HCT116 (cell line): Measurements from ENCODE around the gene TMEM60. TPM values are rescaled to one million over a fixed set of nuclear protein-coding genes. Genes with fewer than 3 reads are reported as not detected.

Experiments
- ATAC-seq: fragments of 200-7000 bp; cut with Tn5 transposase; 2 replicates; pipeline ENCODE4 v1.9.1; 2020; ENCODE audit warnings: mild to moderate bottlenecking, moderate library complexity
- BruUV-seq: library from RNA; stranded (reverse); fragments of 400-500 nt; replicated peaks from 2 replicates; lab custom pipeline; 2021; lab: Mats Ljungman, UMichigan
- CTCF ChIA-PET: fragments of 300-600 bp; sonication (Branson Sonifier 250); formaldehyde crosslinking; loops from one replicate; lab custom pipeline; 2021; ENCODE audit warnings: antibody characterized with exemption; lab: Charles Lee
- POLR2A ChIA-PET: fragments of 300-600, 350-600 bp; sonication (Branson Sonifier 250); formaldehyde crosslinking; loops from one replicate; lab custom pipeline; 2021; ENCODE audit warnings: antibody characterized with exemption; lab: Charles Lee
- RAD21 ChIA-PET, 2 experiments: fragments of 300-600 bp; sonication (Branson Sonifier 250); formaldehyde crosslinking; loops; one replicate each; lab custom pipeline; 2023; ENCODE audit warnings: low total read pairs in 2 of 2; ENCODE audit not compliant: uncharacterized antibody in 2 of 2, unreplicated experiment in 2 of 2, low non-redundant PET in 1 of 2; lab: Charles Lee
- DNase-seq: peaks from one replicate; pipeline ENCODE4 v3.0.0-alpha.2; 2010; ENCODE audit warnings: low read depth, low spot score
- H2AFZ ChIP-seq: fragments of 200-600 bp; shearing (Covaris generic), sonication (generic); 2 replicates; pipeline ENCODE4 v1.6.1; 2017; ENCODE audit warnings: low read depth, mixed run types, mixed read lengths, antibody characterized with exemption, low read length; ENCODE audit not compliant: poor library complexity, severe bottlenecking
- H3K27ac ChIP-seq: 2 replicates; pipeline ENCODE4 v1.5.1; 2012; ENCODE audit warnings: low read depth, low read length
- H3K27me3 ChIP-seq: fragments of 200-600 bp; sonication (generic); 2 replicates; pipeline ENCODE4 v1.6.1; 2016; ENCODE audit warnings: mixed run types, low read length, mixed read lengths; ENCODE audit not compliant: insufficient read depth
- H3K36me3 ChIP-seq, 2 experiments: fragments of 200-500 bp in 1 of 2; fragments of 200-600 bp in 1 of 2; sonication (Bioruptor generic) in 1 of 2; sonication (generic) in 1 of 2; 2 replicates each; pipeline versions ENCODE4 v1.5.1 to v1.6.1; 2014 to 2016; ENCODE audit warnings: low read length in 2 of 2, inconsistent platforms in 1 of 2, mixed read lengths in 1 of 2, mixed run types in 1 of 2; ENCODE audit not compliant: insufficient read depth in 2 of 2, control insufficient read depth in 1 of 2
- H3K4me1 ChIP-seq, 2 experiments: fragments of 200-600 bp in 1 of 2; sonication (generic) in 1 of 2; 2 replicates each; pipeline versions ENCODE4 v1.5.1 to v1.6.1; 2012 to 2017; ENCODE audit warnings: low read length in 2 of 2, inconsistent platforms in 1 of 2, mild to moderate bottlenecking in 1 of 2, mixed read lengths in 1 of 2, mixed run types in 1 of 2, moderate library complexity in 1 of 2; ENCODE audit not compliant: insufficient read depth in 2 of 2, control insufficient read depth in 1 of 2
- H3K4me2 ChIP-seq: fragments of 200-600 bp; sonication (generic); 2 replicates; pipeline ENCODE4 v1.6.1; 2017; ENCODE audit warnings: mixed run types, low read length, mixed read lengths
- H3K4me3 ChIP-seq, 2 experiments: fragments of 200-600 bp in 1 of 2; sonication (generic) in 1 of 2; replicated peaks in 1 of 2; 2 replicates each; pipeline ENCODE4 v1.5.1; 2011 to 2016; ENCODE audit warnings: low read length in 2 of 2, control low read depth in 1 of 2, low read depth in 1 of 2, mild to moderate bottlenecking in 1 of 2, mixed read lengths in 1 of 2, mixed run types in 1 of 2
- H3K79me2 ChIP-seq: fragments of 200-600 bp; sonication (generic); 2 replicates; pipeline ENCODE4 v1.6.1; 2017; ENCODE audit warnings: mild to moderate bottlenecking, mixed run types, low read length, moderate library complexity, mixed read lengths; ENCODE audit not compliant: insufficient read depth
- H3K9ac ChIP-seq: fragments of 200-600 bp; sonication (generic); 2 replicates; pipeline ENCODE4 v1.6.1; 2016; ENCODE audit warnings: low read length, mixed read lengths
- H3K9me2 ChIP-seq: fragments of 200-600 bp; sonication (generic), shearing (Covaris generic); 2 replicates; pipeline ENCODE4 v1.6.1; 2017; ENCODE audit warnings: mixed run types, mild to moderate bottlenecking, moderate library complexity; ENCODE audit not compliant: insufficient read depth
- H3K9me3 ChIP-seq, 2 experiments: fragments of 200-500 bp in 1 of 2; fragments of 200-600 bp in 1 of 2; sonication (Bioruptor generic) in 1 of 2; sonication (generic) in 1 of 2; 2 replicates each; pipeline ENCODE4 v1.6.1; 2014 to 2017; ENCODE audit warnings: low read length in 2 of 2, mixed read lengths in 2 of 2, inconsistent platforms in 1 of 2, low read depth in 1 of 2, mild to moderate bottlenecking in 1 of 2, mixed run types in 1 of 2, moderate library complexity in 1 of 2; ENCODE audit not compliant: control insufficient read depth in 1 of 2, insufficient read depth in 1 of 2
- H4K20me1 ChIP-seq: fragments of 200-600 bp; sonication (generic), shearing (Covaris generic); 2 replicates; pipeline ENCODE4 v1.6.1; 2017; ENCODE audit warnings: mixed run types, mild to moderate bottlenecking, moderate library complexity; ENCODE audit not compliant: insufficient read depth
- CEBPB ChIP-seq: IDR thresholded peaks from 2 replicates; pipeline ENCODE4 v1.6.1; 2012; ENCODE audit warnings: low read depth
- ELF1 ChIP-seq: IDR thresholded peaks from 2 replicates; pipeline ENCODE4 v1.6.1; 2012; ENCODE audit warnings: low read depth, borderline replicate concordance
- EZH2 ChIP-seq: fragments of 200-600 bp; sonication (generic); IDR thresholded peaks from 2 replicates; pipeline ENCODE4 v1.6.1; 2017; ENCODE audit warnings: antibody characterized with exemption, mixed run types
- EZH2phosphoT487 ChIP-seq: fragments of 200-600 bp; IDR thresholded peaks from 2 replicates; pipeline ENCODE4 v1.6.1; 2018; ENCODE audit warnings: antibody characterized with exemption, borderline replicate concordance
- POLR2A ChIP-seq: IDR thresholded peaks from 2 replicates; pipeline ENCODE4 v1.7.0; 2011; ENCODE audit warnings: borderline replicate concordance; ENCODE audit not compliant: insufficient read depth, insufficient read length; ENCODE audit errors: extremely low read depth
- POLR2AphosphoS5 ChIP-seq: IDR thresholded peaks from 2 replicates; pipeline ENCODE4 v1.6.1; 2011; ENCODE audit warnings: mild to moderate bottlenecking, low read depth, low read length, moderate library complexity
- RAD21 ChIP-seq: IDR thresholded peaks from 2 replicates; pipeline ENCODE4 v1.6.1; 2012; ENCODE audit warnings: low read depth, mild to moderate bottlenecking
- SP1 ChIP-seq: IDR thresholded peaks from 2 replicates; pipeline ENCODE4 v1.6.1; 2012; ENCODE audit warnings: low read depth
- ZFX ChIP-seq: fragments of 450-650 bp; IDR thresholded peaks from 2 replicates; pipeline ENCODE4 v1.6.1; 2017
- ZNF274 ChIP-seq: fragments of 200-500 bp; sonication (Bioruptor generic); IDR thresholded peaks from 2 replicates; pipeline ENCODE4 v1.6.1; 2014; ENCODE audit warnings: mild to moderate bottlenecking, low read depth, low read length, inconsistent platforms
- intact Hi-C: fragments of 100-400 bp; cut with micrococcal nuclease; formaldehyde crosslinking; loops from 2 replicates; pipeline ENCODE4 v1.10.0; 2022
- total RNA-seq: library from RNA; stranded (reverse); gene quantifications from one replicate; pipeline ENCODE4 v1.2.1, GENCODE V29; 2021; ENCODE audit not compliant: unreplicated experiment
- TF ChIP-seq, protein P1 (sequence below): IDR thresholded peaks from 2 replicates; pipeline ENCODE4 v1.6.1; 2011; ENCODE audit warnings: mild to moderate bottlenecking, low read length, moderate library complexity; ENCODE audit not compliant: insufficient replicate concordance; ENCODE audit errors: extremely low read depth
- TF ChIP-seq, protein P2 (sequence below): IDR thresholded peaks from 2 replicates; pipeline ENCODE4 v1.6.1; 2012
- TF ChIP-seq, protein P3 (sequence below): IDR thresholded peaks from 2 replicates; pipeline ENCODE4 v1.6.1; 2012
- TF ChIP-seq, protein P4 (sequence below): IDR thresholded peaks from 2 replicates; pipeline ENCODE4 v1.6.1; 2012; ENCODE audit warnings: low read depth

The TMEM60 gene
- total RNA-seq, 1 experiment from 2014 or later: 10.3 TPM

DNA sequence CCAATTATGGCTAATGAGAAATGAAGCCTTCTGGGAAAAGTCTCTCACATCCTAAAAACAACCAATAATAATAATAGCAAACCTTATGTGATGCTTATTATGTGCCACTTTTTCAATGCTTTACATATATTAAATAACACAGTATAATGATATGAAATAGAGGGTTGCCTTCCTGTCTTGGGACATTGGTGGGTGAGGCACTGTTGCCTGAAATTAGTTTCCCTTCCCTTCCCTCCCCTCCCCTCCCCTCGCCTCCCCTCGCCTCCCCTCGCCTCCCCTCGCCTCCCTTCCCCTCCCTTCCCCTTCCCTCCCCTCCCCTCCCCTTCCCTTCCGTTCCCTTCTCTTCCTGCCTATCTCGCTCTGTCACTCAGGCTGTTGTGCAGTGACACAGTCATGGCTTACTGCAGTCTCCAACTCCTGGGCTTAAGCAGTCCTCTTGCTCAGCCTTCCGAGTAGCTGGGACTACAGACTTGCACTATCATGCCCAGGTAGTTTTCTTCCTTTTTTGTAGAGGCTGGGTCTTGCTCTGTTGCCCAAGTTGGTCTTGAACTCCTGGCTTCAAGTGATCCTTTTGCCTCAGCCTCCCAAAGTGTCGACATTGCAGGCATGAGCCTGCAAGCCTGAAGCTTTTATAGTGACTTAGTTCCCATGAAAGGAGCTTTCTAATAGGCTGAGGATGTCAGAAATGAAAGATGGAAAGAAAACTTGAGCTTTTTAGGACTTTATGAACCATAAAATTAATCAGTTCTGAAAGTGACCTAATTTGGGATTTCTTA is 48.3 kb upstream of the TMEM60 start:
- no peak overlapping the region for H3K4me2 ChIP-seq
- CTCF ChIA-PET: no interaction called here

DNA sequence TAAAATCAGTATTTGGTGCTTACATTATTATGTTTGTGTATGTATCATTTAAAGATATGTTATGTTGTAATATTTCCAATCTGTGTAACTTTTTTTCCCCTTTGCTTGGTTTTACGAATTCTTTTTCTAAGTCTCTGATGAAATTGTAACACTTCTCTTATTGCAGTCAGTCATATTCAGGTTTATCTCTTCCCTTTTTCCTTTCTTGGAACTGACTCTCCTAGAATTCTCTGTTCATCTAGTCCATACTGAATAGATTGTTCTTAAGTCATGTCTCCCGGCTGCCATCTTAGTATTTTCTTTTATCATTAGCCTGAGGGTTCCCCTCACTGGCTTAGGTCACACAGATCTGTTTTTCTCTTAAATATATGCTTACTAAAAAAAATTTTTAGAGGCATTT is 45.0 kb upstream of the TMEM60 start:
- Histone ChIP-seq H3K27me3 (no peaks in the 10 kb centered on the region), H3K36me3 (no peaks in the 10 kb centered on the region), H3K4me3 (no peak overlapping the region), H3K4me1 (no peaks in the 10 kb centered on the region), H3K9me2 (no peaks in the 10 kb centered on the region; the same call in 1 of the 2 replicates), H3K9ac (no peak overlapping the region), H4K20me1 (peaks cover 3% of the 10 kb centered on the region; the same call in 1 of the 2 replicates), H3K27ac (no peak overlapping the region), H2AFZ (no peak overlapping the region), H3K4me2 (no peak overlapping the region), H3K79me2 (0 out of 2 replicates have a peak, but pooled peaks cover under 1% of the 10 kb centered on the region), H3K9me3 (no peaks in the 10 kb centered on the region)
- intact Hi-C loops: no loop called here
- ATAC-seq (no peak), DNase-seq (no peak)
- CTCF ChIA-PET: no interaction called here
- RAD21 ChIA-PET: no interaction called here
- TF ChIP-seq, protein P1, sequence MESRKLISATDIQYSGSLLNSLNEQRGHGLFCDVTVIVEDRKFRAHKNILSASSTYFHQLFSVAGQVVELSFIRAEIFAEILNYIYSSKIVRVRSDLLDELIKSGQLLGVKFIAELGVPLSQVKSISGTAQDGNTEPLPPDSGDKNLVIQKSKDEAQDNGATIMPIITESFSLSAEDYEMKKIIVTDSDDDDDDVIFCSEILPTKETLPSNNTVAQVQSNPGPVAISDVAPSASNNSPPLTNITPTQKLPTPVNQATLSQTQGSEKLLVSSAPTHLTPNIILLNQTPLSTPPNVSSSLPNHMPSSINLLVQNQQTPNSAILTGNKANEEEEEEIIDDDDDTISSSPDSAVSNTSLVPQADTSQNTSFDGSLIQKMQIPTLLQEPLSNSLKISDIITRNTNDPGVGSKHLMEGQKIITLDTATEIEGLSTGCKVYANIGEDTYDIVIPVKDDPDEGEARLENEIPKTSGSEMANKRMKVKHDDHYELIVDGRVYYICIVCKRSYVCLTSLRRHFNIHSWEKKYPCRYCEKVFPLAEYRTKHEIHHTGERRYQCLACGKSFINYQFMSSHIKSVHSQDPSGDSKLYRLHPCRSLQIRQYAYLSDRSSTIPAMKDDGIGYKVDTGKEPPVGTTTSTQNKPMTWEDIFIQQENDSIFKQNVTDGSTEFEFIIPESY: no peak
- TF ChIP-seq, protein P2, sequence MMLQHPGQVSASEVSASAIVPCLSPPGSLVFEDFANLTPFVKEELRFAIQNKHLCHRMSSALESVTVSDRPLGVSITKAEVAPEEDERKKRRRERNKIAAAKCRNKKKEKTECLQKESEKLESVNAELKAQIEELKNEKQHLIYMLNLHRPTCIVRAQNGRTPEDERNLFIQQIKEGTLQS: no peak
- TF ChIP-seq SP1: no peak
- TF ChIP-seq, protein P3, sequence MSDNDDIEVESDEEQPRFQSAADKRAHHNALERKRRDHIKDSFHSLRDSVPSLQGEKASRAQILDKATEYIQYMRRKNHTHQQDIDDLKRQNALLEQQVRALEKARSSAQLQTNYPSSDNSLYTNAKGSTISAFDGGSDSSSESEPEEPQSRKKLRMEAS: no peak
- TF ChIP-seq ZNF274: no peak
- TF ChIP-seq POLR2A: no peak
- no peak for TF ChIP-seq ZFX
- TF ChIP-seq EZH2: no peak
- TF ChIP-seq POLR2AphosphoS5: no peak
- no peak for TF ChIP-seq ELF1
- no peak for TF ChIP-seq RAD21
- no peak for TF ChIP-seq EZH2phosphoT487
- TF ChIP-seq, protein P4, sequence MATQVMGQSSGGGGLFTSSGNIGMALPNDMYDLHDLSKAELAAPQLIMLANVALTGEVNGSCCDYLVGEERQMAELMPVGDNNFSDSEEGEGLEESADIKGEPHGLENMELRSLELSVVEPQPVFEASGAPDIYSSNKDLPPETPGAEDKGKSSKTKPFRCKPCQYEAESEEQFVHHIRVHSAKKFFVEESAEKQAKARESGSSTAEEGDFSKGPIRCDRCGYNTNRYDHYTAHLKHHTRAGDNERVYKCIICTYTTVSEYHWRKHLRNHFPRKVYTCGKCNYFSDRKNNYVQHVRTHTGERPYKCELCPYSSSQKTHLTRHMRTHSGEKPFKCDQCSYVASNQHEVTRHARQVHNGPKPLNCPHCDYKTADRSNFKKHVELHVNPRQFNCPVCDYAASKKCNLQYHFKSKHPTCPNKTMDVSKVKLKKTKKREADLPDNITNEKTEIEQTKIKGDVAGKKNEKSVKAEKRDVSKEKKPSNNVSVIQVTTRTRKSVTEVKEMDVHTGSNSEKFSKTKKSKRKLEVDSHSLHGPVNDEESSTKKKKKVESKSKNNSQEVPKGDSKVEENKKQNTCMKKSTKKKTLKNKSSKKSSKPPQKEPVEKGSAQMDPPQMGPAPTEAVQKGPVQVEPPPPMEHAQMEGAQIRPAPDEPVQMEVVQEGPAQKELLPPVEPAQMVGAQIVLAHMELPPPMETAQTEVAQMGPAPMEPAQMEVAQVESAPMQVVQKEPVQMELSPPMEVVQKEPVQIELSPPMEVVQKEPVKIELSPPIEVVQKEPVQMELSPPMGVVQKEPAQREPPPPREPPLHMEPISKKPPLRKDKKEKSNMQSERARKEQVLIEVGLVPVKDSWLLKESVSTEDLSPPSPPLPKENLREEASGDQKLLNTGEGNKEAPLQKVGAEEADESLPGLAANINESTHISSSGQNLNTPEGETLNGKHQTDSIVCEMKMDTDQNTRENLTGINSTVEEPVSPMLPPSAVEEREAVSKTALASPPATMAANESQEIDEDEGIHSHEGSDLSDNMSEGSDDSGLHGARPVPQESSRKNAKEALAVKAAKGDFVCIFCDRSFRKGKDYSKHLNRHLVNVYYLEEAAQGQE: no peak
- POLR2A ChIA-PET: no interaction called here
- no TSS peak for BruUV-seq

More for the DNA sequence above, 48.3 kb upstream of the TMEM60 start:
- Histone ChIP-seq H3K27ac (no peak overlapping the region), H3K4me1 (no peaks in the 10 kb centered on the region), H3K36me3 (no peaks in the 10 kb centered on the region), H3K27me3 (no peaks in the 10 kb centered on the region), H3K9me3 (no peaks in the 10 kb centered on the region), H3K79me2 (peaks cover under 1% of the 10 kb centered on the region; the same call in 1 of the 2 replicates), H3K4me3 (no peak overlapping the region), H4K20me1 (no peaks in the 10 kb centered on the region), H2AFZ (no peak overlapping the region), H3K9ac (no peak overlapping the region), H3K9me2 (no peaks in the 10 kb centered on the region; the same call in 1 of the 2 replicates)
- intact Hi-C loops: no loop called here
- no TSS peak for BruUV-seq
- RAD21 ChIA-PET: no interaction called here
- no peak for TF ChIP-seq RAD21
- no peak for TF ChIP-seq EZH2
- no peak for TF ChIP-seq CEBPB
- POLR2A ChIA-PET: no interaction called here
- DNase-seq (no peak), ATAC-seq (no peak)
